GM12875 (cell line): Measurements from ENCODE around the gene SLC9A9.

Source experiments
- H3K4me3 ChIP-seq: one replicate; pipeline ENCODE4 v1.5.1; 2011; ENCODE audit warnings: low read depth, low read length, control low read depth
- CTCF ChIP-seq: IDR thresholded peaks from 2 replicates; pipeline ENCODE4 v1.5.1; 2011; ENCODE audit warnings: low read depth, mild to moderate bottlenecking, control low read depth, inconsistent platforms, low read length, moderate library complexity, borderline replicate concordance; ENCODE audit not compliant: insufficient read depth

Gene SLC9A9

DNA sequence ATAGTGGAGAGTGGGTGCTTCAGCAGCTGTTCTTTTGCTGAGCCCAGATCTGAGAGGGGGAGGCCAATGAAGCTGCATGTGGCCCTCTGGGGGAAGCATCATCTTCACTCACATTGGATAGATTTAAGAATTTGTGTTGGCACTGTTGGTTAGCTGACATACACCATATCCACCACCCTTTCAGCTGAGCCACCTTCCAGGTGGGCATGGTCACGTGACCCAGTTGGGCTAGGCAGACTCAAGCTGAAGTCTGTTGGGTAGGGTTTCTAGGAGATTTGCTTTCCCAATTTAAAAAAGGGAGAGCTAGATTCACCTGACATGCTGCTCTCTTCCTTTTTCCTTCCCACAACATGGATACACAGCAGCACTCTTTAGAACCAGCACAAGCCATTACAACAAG is 417.7 kb downstream of the SLC9A9 start:
- no peak for TF ChIP-seq CTCF
- H3K4me3 ChIP-seq: no peak overlapping the region

DNA sequence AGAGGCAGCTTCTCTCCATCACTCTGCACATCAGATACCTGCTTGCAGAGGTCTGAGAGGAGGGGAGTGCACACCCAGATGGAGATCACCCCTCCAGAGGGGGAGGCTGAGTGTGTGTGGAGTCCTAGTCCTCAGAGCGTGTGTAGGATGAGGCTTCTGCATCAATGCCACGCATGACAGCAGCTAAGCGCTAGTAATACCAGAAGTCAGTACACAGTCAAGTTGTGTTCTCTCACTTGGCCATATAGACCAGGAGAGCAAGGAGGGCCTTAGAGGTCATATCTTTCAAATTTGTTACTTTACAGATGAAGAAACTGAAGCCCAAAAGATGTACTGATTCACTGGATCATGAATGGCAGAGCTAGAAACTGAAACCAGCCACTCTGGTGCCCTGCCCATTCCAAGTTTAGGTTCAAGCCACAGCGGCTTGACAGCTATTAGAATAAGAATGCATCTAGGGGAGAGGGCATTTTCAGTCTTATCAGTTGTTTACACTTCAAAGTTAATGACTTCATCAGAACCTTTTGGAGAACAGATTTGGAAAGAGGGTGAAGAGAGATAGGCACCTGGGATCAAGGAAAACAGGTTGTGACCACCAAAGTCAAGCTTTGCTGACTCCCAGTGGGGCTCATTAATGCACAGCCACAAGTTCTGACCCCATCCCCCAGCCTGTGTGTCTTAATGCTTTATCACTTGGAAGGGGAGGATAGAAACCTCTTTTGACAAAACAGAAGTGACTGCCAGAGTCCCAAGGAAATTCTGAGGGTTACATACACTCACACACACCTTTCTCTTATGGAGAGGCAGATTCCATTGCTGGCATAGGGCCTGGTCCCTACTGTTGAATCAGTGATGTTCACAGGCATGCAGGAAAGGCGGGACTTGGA is 418.4 kb downstream of the SLC9A9 start:
- no peak overlapping the region for H3K4me3 ChIP-seq
- TF ChIP-seq CTCF: no peak

DNA sequence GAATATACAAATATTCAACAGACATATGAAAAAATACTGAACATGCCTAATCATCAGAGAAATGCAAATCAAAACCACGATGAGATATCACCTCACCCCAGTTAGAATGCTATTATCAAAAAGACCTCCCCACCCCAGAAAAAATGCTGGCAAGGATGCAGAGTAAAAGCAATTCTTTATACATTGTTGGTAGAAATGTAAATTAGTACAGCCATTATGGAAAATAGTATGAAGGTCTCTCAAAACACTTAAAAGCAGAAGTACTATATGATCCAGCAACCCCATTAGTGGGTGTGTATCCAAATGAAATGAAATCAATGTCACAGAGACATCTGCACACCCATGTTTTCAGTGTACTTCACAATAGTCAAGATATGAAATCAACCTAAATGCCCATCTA is 420.0 kb downstream of the SLC9A9 start:
- TF ChIP-seq CTCF: no peak
- H3K4me3 ChIP-seq: no peak overlapping the region

- TF ChIP-seq CTCF: no peak
- H3K4me3 ChIP-seq: no peak overlapping the region
Measured at GRCh38 chr3:143427631-143428030, 420.6 kb downstream of the SLC9A9 start.

DNA sequence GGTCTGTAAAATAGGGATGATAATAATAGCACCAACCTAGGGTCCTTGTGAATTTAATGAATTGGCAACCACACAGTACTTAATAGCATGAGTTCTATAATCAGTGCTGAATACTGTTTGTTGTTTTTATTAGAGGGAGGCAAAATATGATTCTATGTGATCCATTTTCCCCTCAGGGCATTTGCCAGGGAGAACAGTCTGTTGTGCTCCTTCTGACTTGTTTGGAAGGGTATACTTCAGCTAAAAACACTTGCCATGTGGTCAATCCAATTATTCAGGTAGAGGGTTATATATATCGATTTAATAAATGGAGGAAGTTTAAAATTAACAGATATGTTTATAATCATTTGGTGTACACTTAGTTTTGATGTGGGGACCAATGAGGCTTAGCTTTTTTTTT is 423.4 kb downstream of the SLC9A9 start:
- no peak overlapping the region for H3K4me3 ChIP-seq
- no peak for TF ChIP-seq CTCF

DNA sequence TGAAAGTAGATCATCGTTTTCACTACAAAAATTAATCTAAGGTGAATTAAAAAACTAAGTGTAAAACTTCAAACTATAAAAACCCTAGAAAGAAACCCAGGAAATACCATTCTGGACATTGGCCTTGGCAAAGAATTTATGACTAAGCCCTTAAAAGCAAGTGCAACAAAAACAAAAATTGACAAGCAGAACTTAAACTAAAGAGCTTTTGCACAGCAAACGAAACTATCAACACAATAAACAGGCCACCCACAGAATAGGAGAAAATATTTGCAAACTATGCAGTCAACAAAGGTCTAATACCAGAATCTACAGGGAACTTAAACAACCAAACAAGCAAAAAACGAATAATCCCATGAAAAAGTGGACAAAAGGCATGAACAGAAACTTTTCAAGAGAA is 426.7 kb downstream of the SLC9A9 start:
- no peak for TF ChIP-seq CTCF
- H3K4me3 ChIP-seq: no peak overlapping the region

DNA sequence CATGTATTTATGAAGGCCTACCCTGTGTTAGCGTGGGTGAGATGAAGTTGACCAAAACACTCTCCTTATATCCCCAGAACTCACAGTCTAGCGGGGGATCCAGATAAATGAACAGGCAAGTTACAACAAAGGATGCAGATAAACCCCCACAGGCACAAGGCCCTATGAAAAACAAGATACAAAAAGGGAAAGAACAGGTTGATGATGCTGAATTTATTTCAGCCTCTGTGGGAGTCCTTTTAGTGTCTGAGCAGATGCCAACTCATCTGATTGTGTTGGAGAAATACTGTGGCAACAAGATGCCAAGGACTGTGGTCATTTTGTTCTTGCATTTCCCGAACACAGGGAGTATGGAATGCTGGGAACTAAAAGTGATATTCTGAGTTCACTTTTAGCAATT is 428.7 kb downstream of the SLC9A9 start:
- TF ChIP-seq CTCF: no peak
- no peak overlapping the region for H3K4me3 ChIP-seq
